ENCODE results near the gene SLC9A8.

Gene SLC9A8

DNA sequence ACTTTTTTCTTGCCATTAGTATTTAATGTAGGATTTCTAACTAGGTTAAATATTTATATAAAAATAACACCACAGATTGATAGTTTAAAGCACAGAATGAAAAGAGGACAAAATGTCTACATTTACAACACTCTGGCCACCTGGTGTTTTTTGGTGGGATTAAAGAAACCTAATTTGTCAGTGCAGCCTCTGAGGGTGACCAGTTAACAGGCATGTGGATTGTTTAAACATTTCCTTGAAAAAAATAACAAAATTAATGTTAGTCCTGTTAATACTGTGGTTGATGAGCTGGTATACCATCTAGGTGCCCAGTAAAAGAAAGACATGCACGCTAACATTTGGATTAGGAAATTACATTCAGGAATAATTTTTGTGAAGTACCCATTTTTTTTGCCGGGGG, 8.8 kb downstream of the SLC9A8 start:
- no peak overlapping the region for H3K27ac ChIP-seq
- TF ChIP-seq ZFX (IDR thresholded peaks at IDR 0.05; ENCODE audit: borderline replicate concordance) (no peak), CTCF (IDR thresholded peaks at IDR 0.05) (no peak)

DNA sequence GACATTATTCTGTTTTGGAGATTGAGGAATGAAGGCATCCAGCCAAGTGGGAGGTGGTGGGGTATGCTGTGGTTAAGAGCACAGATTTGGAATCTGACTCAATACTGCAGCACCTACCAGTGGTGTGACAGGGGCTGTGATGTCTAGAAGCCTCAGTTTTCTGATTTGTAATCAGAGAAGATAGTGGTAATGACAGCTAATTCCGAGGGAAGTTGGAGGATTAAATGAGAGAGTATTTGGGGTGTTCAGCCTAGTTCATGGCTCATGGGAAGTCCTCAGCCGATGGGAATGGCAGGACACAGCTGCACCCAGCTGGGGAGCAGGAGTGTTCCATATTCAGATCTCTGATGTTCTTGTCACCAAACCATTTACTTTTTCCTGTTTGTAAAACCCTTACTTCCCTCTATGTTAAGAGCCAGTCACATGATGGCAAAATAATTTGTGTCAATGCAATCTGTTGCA, 9.3 kb downstream of the SLC9A8 start:
- H3K27ac ChIP-seq, result no peak overlapping the region
- no peak for TF ChIP-seq CTCF (IDR thresholded peaks at IDR 0.05)

DNA sequence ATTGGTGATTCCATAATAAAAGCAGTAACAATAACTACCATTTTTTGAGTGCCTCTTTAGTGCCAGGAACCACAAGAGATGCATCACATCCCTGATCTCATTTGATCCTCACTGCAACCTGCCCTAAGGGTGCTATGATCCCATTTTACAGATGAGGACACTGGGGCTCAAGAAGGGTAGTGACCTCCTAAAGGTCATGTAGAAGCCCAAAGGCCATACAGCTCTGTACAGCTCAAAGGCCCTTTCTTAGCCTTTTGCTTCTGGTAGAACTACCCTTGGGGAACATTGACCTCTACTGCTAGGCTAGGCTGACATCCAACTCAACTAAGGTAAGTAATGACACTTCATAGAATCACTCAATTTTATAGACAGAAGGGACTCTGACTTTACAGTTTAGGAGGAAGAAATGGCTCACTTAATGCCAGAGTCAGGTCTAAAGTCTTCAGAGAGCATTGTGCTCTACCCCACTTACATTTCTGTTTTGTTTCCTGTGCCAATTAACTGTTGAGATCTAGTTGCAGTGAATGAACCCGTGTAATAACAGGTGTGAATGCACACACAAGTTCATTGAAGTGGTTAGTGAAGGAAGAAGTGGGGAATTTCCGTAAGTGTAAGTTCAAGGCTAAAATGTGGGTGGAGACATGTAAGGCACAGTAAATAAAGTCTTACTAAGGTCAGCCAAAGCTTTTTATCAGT, 10.7 kb downstream of the SLC9A8 start:
- TF ChIP-seq CTCF (IDR thresholded peaks at IDR 0.05) (no peak), ZFX (IDR thresholded peaks at IDR 0.05; ENCODE audit: borderline replicate concordance) (no peak)
- no peak overlapping the region for H3K27ac ChIP-seq

DNA sequence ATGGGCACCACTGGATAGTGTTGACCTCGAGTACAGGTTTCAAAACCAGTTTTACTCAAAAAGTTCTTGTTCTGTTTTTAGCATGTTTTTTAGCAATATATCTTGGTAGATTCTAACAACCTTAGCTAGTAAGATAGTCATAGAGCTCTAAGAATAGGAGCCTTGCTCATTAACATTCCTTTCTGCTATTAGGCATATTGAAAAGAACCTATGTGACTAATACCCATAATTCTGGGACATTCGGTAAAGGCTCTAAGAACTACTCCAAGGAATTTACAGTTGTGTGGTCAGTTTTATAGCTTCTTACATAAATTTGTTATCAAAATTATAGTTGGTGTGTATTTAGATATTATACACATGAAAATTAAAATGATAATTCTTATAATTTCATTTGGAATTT, 11.6 kb downstream of the SLC9A8 start:
- no peak overlapping the region for H3K27ac ChIP-seq
- TF ChIP-seq ZFX (IDR thresholded peaks at IDR 0.05; ENCODE audit: borderline replicate concordance) (no peak), CTCF (IDR thresholded peaks at IDR 0.05) (no peak)

GRCh38 chr20:49825521-49826033, 12.9 kb downstream of the SLC9A8 start:
- no peak for TF ChIP-seq ZFX (IDR thresholded peaks at IDR 0.05; ENCODE audit: borderline replicate concordance)
- TF ChIP-seq CTCF (IDR thresholded peaks at IDR 0.05), result no peak
- H3K27ac ChIP-seq, result no peak overlapping the region

GRCh38 chr20:49831022-49831769, 18.6 kb downstream of the SLC9A8 start:
- TF ChIP-seq CTCF (IDR thresholded peaks at IDR 0.05), result no peak
- no peak for TF ChIP-seq ZFX (IDR thresholded peaks at IDR 0.05; ENCODE audit: borderline replicate concordance)
- no peak overlapping the region for H3K27ac ChIP-seq
